Ovary (tissue), 3 donors: ENCODE data around the gene PTGFR.

ENCODE experiments used
- CTCF ChIP-seq, 3 donors: fragments of 450-650 bp in 2 of 3; fragments of 200-600 bp in 1 of 3; IDR thresholded peaks; one replicate each; pipeline versions ENCODE4 v1.5.1 to v1.8.0; 2016 to 2022; ENCODE audit warnings: antibody characterized with exemption in 3 of 3, mild to moderate bottlenecking in 1 of 3
- EP300 ChIP-seq: sonication (generic); formaldehyde crosslinking; IDR thresholded peaks from one replicate; pipeline ENCODE4 v1.6.1; 2017; ENCODE audit warnings: antibody characterized with exemption
- POLR2A ChIP-seq: fragments of 450-650 bp; IDR thresholded peaks from one replicate; pipeline ENCODE4 v1.6.1; 2017; ENCODE audit warnings: antibody characterized with exemption, mild to moderate bottlenecking, moderate library complexity
- donor health status: DM: no; HTN: no; CAD: no.

GRCh38 chr1:78472851-78473496 is 17.8 kb upstream of the PTGFR start:
- TF ChIP-seq CTCF (IDR thresholded peaks at IDR 0.05) (no peak), POLR2A (no peak), EP300 (no peak)
